PFSK-1 (cell line): ENCODE measurements around the gene TNRC6B.

ENCODE experiments used
- FOXP2 ChIP-seq: optimal IDR thresholded peaks from 2 replicates; pipeline ENCODE3; 2011; ENCODE audit warnings: borderline replicate concordance, control low read depth, inconsistent platforms; ENCODE audit not compliant: insufficient read depth; ENCODE audit errors: extremely low read length, extremely low read depth
- POLR2AphosphoS5 ChIP-seq: IDR thresholded peaks from 2 replicates; pipeline ENCODE4 v1.6.1; 2012; ENCODE audit warnings: low read depth, mild to moderate bottlenecking, control low read depth, low read length, moderate library complexity
- REST ChIP-seq, 2 experiments: IDR thresholded peaks; 2 replicates each; pipeline versions ENCODE4 v1.6.1 to v1.8.0; 2011 to 2012; ENCODE audit warnings: low read depth in 2 of 2, low read length in 2 of 2, control low read depth in 1 of 2, inconsistent platforms in 1 of 2, mild to moderate bottlenecking in 1 of 2, moderate library complexity in 1 of 2; ENCODE audit not compliant: insufficient read depth in 1 of 2
- SIN3A ChIP-seq: IDR thresholded peaks from 2 replicates; pipeline ENCODE4 v1.6.1; 2012; ENCODE audit warnings: mild to moderate bottlenecking, low read length, moderate library complexity, borderline replicate concordance; ENCODE audit not compliant: insufficient read depth
- TAF1 ChIP-seq: IDR thresholded peaks from 2 replicates; pipeline ENCODE4 v1.6.1; 2012; ENCODE audit warnings: low read length, control low read depth, borderline replicate concordance; ENCODE audit not compliant: insufficient read depth

TNRC6B gene

GRCh38 chr22:40239345-40239683 lies 61.6 kb downstream of the TNRC6B start:
- no peak for TF ChIP-seq REST (IDR thresholded peaks at IDR 0.05; ENCODE audit: insufficient read depth in 1 of 2, low read depth in 2 of 2, low read length in 2 of 2)
- no peak for TF ChIP-seq FOXP2
- no peak for TF ChIP-seq POLR2AphosphoS5
- no peak for TF ChIP-seq TAF1

DNA sequence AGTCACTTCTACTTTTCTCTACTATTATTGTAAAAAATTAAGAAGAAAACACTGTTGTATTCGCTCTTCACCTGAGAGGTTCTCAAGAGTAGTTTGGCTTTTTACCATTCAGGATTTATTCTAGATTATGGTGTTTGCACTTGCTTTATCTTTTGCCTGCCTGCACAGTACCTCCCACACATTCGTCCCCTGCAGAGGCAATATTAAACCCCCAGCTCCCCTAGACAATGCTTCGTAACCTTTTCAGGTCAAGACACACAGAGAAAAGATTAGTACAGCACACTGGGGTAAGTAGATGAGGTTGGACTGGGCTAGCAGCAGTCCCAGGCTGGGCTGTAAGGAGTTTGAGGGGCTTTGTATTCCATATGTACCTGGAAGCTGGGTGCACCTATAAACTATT lies 62.4 kb downstream of the TNRC6B start:
- TF ChIP-seq TAF1 (no peak), FOXP2 (no peak), POLR2AphosphoS5 (no peak), SIN3A (no peak), REST (IDR thresholded peaks at IDR 0.05; ENCODE audit: insufficient read depth in 1 of 2, low read depth in 2 of 2, low read length in 2 of 2) (no peak)

- TF ChIP-seq SIN3A: no peak
- TF ChIP-seq POLR2AphosphoS5: no peak
- no peak for TF ChIP-seq TAF1
- no peak for TF ChIP-seq REST (IDR thresholded peaks at IDR 0.05; ENCODE audit: insufficient read depth in 1 of 2, low read depth in 2 of 2, low read length in 2 of 2)
- TF ChIP-seq FOXP2: no peak
Observed at GRCh38 chr22:40240686-40241085, 63.0 kb downstream of the TNRC6B start.

DNA sequence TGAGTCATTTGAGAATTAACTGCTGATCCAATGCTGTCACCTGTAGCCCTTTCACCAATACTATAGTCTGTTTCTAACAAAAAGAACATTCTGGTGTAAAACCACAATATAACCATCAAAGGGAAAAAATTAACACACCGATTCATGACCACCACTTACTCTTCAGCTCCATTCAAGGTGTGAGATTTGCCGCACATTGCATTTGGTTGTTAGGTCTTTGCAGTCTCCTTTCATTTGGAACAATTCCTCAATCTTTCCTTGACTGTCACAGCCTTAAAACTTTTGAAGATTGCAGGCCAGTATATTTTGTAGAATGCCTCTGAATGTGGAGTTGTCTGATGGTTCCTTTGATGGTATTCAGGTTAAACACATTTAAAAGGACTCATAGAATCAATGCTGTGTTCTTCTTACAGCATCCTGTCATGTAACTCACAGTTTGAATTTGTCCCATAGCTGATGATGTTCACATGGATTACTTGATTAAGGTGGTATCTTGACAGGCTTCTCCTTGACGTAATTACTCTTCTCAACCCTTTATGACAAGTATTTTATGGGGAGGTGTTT lies 63.6 kb downstream of the TNRC6B start:
- no peak for TF ChIP-seq REST (IDR thresholded peaks at IDR 0.05; ENCODE audit: insufficient read depth in 1 of 2, low read depth in 2 of 2, low read length in 2 of 2)
- no peak for TF ChIP-seq TAF1
- TF ChIP-seq SIN3A: no peak
- no peak for TF ChIP-seq POLR2AphosphoS5
- no peak for TF ChIP-seq FOXP2

GRCh38 chr22:40243891-40244290 lies 66.2 kb downstream of the TNRC6B start:
- no peak for TF ChIP-seq TAF1
- TF ChIP-seq FOXP2: no peak
- no peak for TF ChIP-seq REST (IDR thresholded peaks at IDR 0.05; ENCODE audit: insufficient read depth in 1 of 2, low read depth in 2 of 2, low read length in 2 of 2)
- no peak for TF ChIP-seq POLR2AphosphoS5
- no peak for TF ChIP-seq SIN3A
